GM19468 (cell line): ENCODE measurements around the gene ONECUT3.

ENCODE experiments used
- ATAC-seq: cut with Tn5 transposase; IDR thresholded peaks from one replicate; pipeline ENCODE4 v1.9.1; 2021; ENCODE audit warnings: mild to moderate bottlenecking, moderate library complexity, moderate number of reproducible peaks; ENCODE audit not compliant: unreplicated experiment; ENCODE audit errors: extremely low read depth

ONECUT3 gene

GRCh38 chr19:1810439-1811160 lies 57.3 kb downstream of the ONECUT3 start:
- ATAC-seq: no peak

DNA sequence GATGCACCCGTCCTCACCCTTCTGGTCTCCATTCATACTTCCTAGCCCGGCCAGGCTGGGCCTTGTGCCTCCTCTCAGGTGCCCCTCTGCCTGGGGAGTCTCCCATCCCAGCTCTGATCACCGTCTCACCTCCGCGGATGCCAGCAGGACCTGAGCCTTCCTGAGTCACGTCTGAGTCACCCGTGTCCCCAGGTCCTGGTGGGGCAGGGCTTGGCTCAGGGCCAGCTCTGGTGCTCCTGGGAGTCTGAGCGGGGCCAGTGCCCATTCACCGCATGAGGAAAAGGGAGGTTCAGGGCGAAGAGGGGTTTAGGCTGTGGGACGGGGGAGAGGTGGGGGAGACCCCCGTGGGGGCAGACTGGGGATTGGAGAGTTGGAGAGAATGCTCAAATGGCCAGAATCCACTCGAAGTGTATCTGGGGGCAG lies 58.2 kb downstream of the ONECUT3 start:
- no peak for ATAC-seq

DNA sequence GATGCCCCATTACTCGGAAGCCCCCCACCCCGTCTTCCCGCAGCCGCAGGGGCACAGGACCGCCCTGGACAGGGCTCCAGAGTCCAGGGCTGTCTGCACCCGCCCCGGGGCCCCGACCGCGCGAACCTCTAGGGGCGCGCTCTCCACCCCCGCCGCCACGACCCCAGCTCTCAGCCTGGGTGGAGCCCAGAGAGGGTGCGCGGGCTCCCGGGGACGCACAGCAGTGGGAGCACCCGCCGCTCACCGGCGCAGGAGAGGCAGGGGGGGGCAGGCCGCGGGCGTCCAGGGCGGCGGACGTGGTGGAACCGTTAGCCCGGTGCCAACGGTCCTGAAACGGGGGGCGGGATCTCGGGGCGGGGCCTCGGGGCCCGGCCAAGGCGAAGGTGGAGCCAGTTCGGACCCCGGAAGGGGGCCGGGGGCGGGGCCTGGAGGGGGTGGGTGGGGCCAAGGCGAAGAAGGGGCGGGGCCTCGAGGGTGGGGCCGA lies 58.7 kb downstream of the ONECUT3 start, which contains the start of gene ATP8B3:
Gene ATP8B3 (minus strand): TSS at position 335 of the 484 bp plus-strand sequence. CDS start 540 bp downstream, outside the sequence.
- no peak for ATAC-seq

GRCh38 chr19:1812426-1813191 lies 59.3 kb downstream of the ONECUT3 start:
- peak; percentile 28 for ATAC-seq

DNA sequence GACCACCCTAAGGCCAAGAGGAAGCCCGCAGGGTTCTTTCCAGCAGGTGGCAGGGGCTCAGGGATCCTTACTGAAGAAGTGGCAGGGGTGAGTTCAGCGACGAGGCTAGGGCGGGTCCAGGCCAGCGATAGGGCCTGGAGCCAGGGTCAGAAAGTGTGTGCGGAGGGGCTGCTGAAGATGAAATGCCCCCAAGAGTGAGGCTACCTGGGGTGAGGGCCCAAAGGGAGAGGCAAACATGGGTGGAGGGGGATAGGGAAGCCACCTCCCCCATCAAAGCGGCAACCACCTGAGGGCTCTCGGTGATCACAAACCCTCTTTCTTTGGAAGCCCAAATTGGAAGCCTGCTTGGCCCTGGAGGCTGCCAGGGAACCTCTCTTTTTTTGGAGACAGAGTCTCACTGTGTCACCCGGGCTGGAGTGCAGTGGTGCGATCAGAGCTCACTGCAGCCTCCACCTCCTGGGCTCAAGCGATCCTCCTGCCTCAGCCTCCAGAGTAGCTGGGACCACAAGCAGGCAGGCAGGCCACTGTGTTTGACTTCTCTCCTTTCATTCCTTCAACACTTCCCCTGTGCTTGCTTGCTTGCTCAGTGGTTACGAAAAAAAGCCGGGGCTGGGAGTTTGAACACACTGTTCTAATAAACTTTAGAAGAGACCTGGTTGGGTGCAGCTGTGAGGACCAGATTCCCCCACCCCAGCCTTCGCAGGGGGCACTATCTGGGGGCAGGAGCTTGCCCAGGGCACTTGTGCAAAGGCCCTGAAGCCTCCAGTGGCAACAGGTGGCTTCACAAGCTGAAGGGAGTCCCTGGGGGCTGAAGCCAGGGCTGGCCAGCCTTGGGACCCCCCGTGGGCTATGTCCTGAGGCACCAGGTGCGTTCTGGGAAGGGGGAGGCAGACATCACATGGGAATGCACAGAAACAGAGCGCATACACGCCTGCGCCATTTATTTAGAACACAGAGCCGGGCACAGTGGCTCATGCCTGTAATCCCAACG lies 60.2 kb downstream of the ONECUT3 start:
- ATAC-seq: no peak

DNA sequence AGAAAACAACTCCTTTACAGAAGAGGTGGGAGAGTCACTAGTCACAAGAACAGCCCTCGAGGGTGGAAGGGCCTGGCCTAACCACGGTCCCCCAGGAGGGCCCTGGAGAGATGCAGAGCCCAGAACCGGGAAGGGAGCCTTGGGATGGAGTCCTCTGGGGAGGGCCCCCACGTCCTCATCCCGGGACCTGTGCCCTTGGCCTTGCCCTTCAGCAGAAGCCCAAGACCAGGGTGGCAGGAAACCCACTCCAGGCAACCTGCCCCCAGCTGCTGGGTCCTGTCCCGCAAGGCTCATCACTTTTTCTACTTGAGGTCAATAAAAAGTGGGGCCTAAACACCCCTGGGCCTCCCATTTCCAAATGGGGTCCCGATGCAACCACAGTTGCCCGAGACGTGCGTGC lies 61.1 kb downstream of the ONECUT3 start:
- ATAC-seq: no peak

DNA sequence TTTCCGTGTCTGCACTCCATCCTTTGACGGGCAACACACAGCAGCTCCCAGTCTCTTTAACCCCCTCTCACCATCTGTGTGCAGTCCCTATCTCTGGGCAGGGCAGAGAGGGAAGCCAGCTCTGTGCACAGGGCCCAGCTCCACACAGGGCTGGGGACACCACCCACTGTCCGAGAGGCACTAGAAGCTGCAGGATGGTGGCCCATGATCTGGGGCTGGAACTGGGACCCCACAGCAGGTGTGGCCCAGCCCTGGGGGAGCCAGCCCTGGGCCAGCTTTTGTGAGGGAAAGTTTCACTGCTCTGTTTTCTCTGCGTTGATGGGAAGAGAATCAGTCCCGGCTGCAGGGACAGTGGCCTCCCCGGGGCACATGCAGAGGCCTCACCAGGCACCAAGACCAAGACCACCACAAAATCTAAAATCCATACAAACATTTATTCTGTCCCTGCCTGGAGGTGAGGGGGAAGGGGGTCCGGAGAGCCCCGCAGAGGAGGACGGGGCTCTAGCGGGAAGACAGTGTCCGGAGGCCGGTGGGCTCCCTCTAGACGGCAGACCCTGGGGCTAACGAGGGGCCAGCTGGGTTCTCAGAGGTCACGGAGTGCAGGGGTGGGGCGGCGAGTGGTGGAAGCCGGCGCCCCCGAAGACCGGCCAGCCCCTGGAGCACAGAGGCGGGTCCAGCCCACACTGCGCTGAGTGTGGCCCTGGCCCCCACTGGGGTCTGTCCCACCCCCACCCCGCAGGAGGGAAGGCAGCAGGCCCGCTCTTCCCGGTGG lies 61.7 kb downstream of the ONECUT3 start:
- no peak for ATAC-seq

GRCh38 chr19:1815605-1816529 lies 62.6 kb downstream of the ONECUT3 start:
- no peak for ATAC-seq

GRCh38 chr19:1816530-1817298 lies 63.4 kb downstream of the ONECUT3 start:
- ATAC-seq: no peak

DNA sequence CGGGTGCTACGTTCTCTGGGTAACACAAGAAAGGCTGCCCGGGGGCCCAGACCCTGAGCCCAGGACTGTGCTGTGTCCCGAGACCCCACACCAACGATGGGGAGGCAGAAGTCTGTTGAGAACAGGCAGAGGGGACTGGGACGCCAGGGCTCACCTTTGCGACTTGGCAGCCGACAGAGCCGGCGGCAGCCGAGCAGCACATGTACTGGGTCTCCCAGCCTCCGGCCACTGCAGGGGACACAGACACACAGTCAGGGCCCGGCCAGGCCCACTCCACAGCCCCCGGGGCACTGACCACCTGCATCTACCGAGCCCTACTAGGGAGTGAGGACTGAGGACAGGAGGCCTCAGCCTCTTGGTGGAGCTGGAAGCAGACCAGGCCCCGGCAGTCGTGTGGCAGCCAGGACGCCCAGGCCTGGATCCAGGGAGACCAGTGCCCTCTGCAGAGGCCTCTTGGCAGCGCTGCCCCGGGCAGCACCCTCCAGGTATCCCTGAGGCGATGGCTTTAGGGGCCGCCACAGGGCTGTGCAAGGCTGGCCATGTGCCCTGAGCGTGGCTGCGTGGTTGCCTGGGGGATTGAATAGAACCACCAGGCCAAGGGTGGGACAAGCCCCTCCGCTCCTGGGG lies 64.4 kb downstream of the ONECUT3 start:
- no peak for ATAC-seq

- no peak for ATAC-seq
Measured at GRCh38 chr19:1818549-1819195, 65.4 kb downstream of the ONECUT3 start.

DNA sequence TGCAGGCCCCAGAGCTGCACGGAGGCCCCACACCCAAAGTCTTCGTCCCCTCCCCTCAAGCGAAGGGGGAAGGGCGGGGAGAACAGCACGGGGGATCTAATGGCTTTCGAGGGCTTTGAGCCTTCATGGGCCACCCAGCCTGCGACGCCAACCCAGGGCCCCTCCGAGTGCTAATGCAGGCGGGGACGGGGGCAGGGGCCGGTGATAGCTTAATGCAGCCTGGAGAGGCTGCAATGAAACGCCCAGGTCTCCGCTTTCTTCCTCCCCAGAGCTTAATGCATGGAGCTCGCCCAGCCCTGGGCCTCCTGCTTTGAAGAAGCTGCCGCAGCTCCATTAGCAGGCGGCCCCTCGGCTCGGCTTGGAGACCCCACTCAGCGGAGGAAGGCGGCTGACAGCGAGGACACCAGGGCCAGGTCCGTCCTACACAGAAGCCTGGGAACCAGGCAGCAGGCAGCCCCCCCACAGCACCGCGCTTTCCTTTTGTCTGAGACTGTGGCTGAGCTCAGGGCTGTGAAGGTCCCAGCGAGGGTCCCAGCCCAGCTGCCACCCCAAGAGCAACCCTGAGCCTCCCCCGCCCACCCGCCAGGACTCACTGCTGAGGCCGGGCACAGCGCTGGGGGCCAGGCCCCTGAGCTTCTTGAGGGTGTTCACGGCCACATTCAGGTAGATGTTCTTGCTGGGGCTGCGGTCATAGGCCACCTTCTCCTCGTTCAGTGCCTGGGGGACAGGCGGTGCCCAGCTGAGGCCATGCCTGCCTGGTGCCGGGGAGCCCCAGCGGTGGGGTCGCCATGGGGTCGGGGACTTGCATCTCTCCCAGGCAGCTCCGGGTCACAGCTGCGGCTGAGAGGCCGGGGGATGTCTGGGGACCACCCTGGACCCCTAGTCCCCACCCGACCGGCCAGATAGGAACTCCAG lies 66.3 kb downstream of the ONECUT3 start:
- no peak for ATAC-seq

DNA sequence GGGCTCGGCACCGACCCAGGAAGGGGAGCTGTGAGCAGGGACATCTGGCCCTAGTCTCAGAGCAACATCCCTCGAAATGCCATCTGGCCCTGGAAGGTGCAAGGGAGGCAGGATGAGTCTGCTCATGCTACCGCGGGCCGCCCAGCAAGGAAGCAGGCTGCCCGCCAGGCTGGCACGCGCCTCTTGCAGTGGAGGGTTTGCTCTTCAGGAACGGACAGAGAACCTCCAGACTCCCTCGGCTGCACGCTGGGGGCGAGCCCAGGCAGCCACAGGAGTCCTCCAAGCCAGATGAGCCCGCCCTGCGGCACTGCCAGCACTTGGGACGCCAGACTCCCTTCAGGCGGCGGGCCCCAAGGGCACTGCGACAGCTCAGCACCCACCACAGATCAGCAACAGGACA lies 68.9 kb downstream of the ONECUT3 start:
- ATAC-seq: no peak

- no peak for ATAC-seq
Measured at GRCh38 chr19:1823020-1823419, 69.7 kb downstream of the ONECUT3 start.

- ATAC-seq: no peak
Measured at GRCh38 chr19:1823539-1824251, 70.4 kb downstream of the ONECUT3 start.
